K562 (cell line): ENCODE measurements around the gene SRSF5. TPM values are rescaled to one million over a fixed set of nuclear protein-coding genes. Genes with fewer than 3 reads are reported as not detected.
A peak's percentile ranks its signal among the peaks of the same experiment; 100 is the strongest.

Experiments
- AFF1 ChIP-seq, 2 experiments: fragments of 450-650 bp; IDR thresholded peaks; 2 replicates each; pipeline ENCODE4 v1.6.1; 2018; ENCODE audit warnings: mild to moderate bottlenecking in 2 of 2, low read depth in 1 of 2; ENCODE audit not compliant: partially characterized antibody in 2 of 2
- CXXC5 ChIP-seq: fragments of 250-450 bp; sonication (Bioruptor Pico); IDR thresholded peaks from 2 replicates; pipeline ENCODE4 v1.8.0; 2022; ENCODE audit warnings: inconsistent platforms, mild to moderate bottlenecking, moderate library complexity
- E2F6 ChIP-seq, 2 experiments: IDR thresholded peaks; 2 replicates each; pipeline ENCODE4 v1.6.1; 2011; ENCODE audit warnings: borderline replicate concordance in 1 of 2, control low read depth in 1 of 2, low read depth in 1 of 2, low read length in 1 of 2, mild to moderate bottlenecking in 1 of 2, mixed read lengths in 1 of 2, moderate library complexity in 1 of 2; ENCODE audit not compliant: insufficient read depth in 1 of 2, insufficient read length in 1 of 2, poor library complexity in 1 of 2, severe bottlenecking in 1 of 2; ENCODE audit errors: extremely low read depth in 1 of 2
- ETV6 ChIP-seq, 3 experiments: fragments of 150-350 bp in 1 of 3; sonication (generic) in 1 of 3; formaldehyde crosslinking in 1 of 3; IDR thresholded peaks; 2 replicates each; pipeline versions ENCODE4 v1.6.1 to v1.8.0; 2014 to 2022; ENCODE audit warnings: borderline replicate concordance in 2 of 3, low read depth in 2 of 3, antibody characterized with exemption in 1 of 3, low read length in 1 of 3, mild to moderate bottlenecking in 1 of 3, missing genetic modification reagents in 1 of 3
- GABPA ChIP-seq: fragments of 200-800 bp; sonication (Bioruptor generic); conservative IDR thresholded peaks from 2 replicates; pipeline ENCODE4 v1.6.1; 2016; ENCODE audit warnings: low read depth, missing genetic modification characterization, missing compliant biosample characterization
- MYC ChIP-seq, 2 experiments: fragments of 250-450 bp in 1 of 2; sonication (Bioruptor Pico) in 1 of 2; IDR thresholded peaks; 2 replicates each; pipeline versions ENCODE4 v1.5.1 to v1.6.1; 2012 to 2021; ENCODE audit warnings: low read depth in 2 of 2, borderline replicate concordance in 1 of 2, improper control_type of control experiment in 1 of 2, low read length in 1 of 2, mild to moderate bottlenecking in 1 of 2, moderate library complexity in 1 of 2
- NFRKB ChIP-seq: fragments of 450-650 bp; IDR thresholded peaks from 2 replicates; pipeline ENCODE4 v1.6.1; 2016; ENCODE audit warnings: low read depth
- NR2C2 ChIP-seq, 2 experiments: fragments of 200-800 bp in 1 of 2; sonication (Bioruptor generic) in 1 of 2; sonication (generic) in 1 of 2; formaldehyde crosslinking in 1 of 2; IDR thresholded peaks; 2 replicates each; pipeline versions ENCODE4 v1.6.1 to v1.8.0; 2016 to 2022; ENCODE audit warnings: mild to moderate bottlenecking in 1 of 2, missing compliant biosample characterization in 1 of 2, missing genetic modification characterization in 1 of 2, missing genetic modification reagents in 1 of 2
- POLR2AphosphoS2 ChIP-seq: IDR thresholded peaks from 2 replicates; pipeline ENCODE4 v1.6.1; 2012; ENCODE audit warnings: low read length, improper control_type of control experiment
- POLR2B ChIP-seq: fragments of 450-650 bp; IDR thresholded peaks from 2 replicates; pipeline ENCODE4 v1.6.1; 2018; ENCODE audit warnings: low read depth; ENCODE audit not compliant: partially characterized antibody
- SIN3A ChIP-seq, 2 experiments: fragments of 150-350 bp in 1 of 2; IDR thresholded peaks; 2 replicates each; pipeline ENCODE4 v1.6.1; 2011 to 2016; ENCODE audit warnings: borderline replicate concordance in 2 of 2, low read depth in 2 of 2, low read length in 2 of 2, mild to moderate bottlenecking in 2 of 2, moderate library complexity in 2 of 2; ENCODE audit not compliant: control insufficient read depth in 1 of 2
- ZC3H4 ChIP-seq: sonication (generic); formaldehyde crosslinking; IDR thresholded peaks from 2 replicates; pipeline ENCODE4 v1.9.0; 2021; ENCODE audit warnings: missing genetic modification reagents, borderline replicate concordance
- ZNF280A ChIP-seq: fragments of 450-650 bp; IDR thresholded peaks from 2 replicates; pipeline ENCODE4 v1.6.1; 2018; ENCODE audit warnings: mild to moderate bottlenecking, low read depth; ENCODE audit not compliant: partially characterized antibody
- ZNF431 ChIP-seq: sonication (generic); formaldehyde crosslinking; IDR thresholded peaks from 2 replicates; pipeline ENCODE4 v1.8.0; 2022; ENCODE audit warnings: mild to moderate bottlenecking, missing genetic modification reagents
- ZNF717 ChIP-seq: fragments of 250-450 bp; sonication (Bioruptor Pico); IDR thresholded peaks from 2 replicates; pipeline ENCODE4 v1.5.0; 2021
- polyA plus RNA-seq, 8 experiments: library from polyadenylated mRNA; depleted of rRNA in 4 of 8; stranded (reverse) in 5 of 8; unstranded in 3 of 8; fragments of >200 nt; fragmentation: Nextera tagmentation in 2 of 8; fragmentation: Illumina TruSeq in 1 of 8; extraction: Ambion mirVana in 2 of 8; extraction: Trizol in 1 of 8; gene quantifications; 2 replicates each; pipeline versions ENCODE4 v1.2.1 to v1.2.3, GENCODE V29; 2011 to 2014; ENCODE audit warnings: inconsistent platforms in 1 of 8, missing spikeins in 1 of 8
- total RNA-seq, 7 experiments: library from RNA; depleted of rRNA in 6 of 7; stranded (reverse); fragments of >200 nt in 6 of 7; fragmentation: Illumina TruSeq in 2 of 7; extraction: Trizol in 2 of 7; gene quantifications; 2 replicates each; pipeline versions ENCODE4 v1.2.1 to v1.2.3, GENCODE V29; 2011 to 2021; ENCODE audit warnings: low replicate concordance in 1 of 7

Gene SRSF5
- total and polyA plus RNA-seq, 9 of the 15 experiments (the other 6 are each of a cell fraction or from before 2014, with no cell fraction given) = 108 to 460 (median 212) TPM

- peak in 1 of 2 experiments; percentile 45 for TF ChIP-seq AFF1 (IDR thresholded peaks at IDR 0.05; ENCODE audit: low read depth in 1 of 2, partially characterized antibody in 2 of 2)
- TF ChIP-seq NR2C2 (CRISPR knock-in tag; IDR thresholded peaks at IDR 0.05) = no peak
- TF ChIP-seq NR2C2 (tag; IDR thresholded peaks at IDR 0.05) = no peak; the same call in 1 of the 2 replicates
- peak; percentile 79 for TF ChIP-seq ZC3H4 (CRISPR knock-in tag)
- peak; percentile 45; the same call in 1 of the 2 replicates for TF ChIP-seq MYC (IDR thresholded peaks at IDR 0.05; ENCODE audit: low read depth, low read length)
- no peak for TF ChIP-seq MYC (CRISPR knock-in tag; IDR thresholded peaks at IDR 0.05; ENCODE audit: borderline replicate concordance, low read depth)
- TF ChIP-seq GABPA (tag) = no peak
- no peak for TF ChIP-seq ZNF431 (CRISPR knock-in tag)
- TF ChIP-seq SIN3A (IDR thresholded peaks at IDR 0.05; ENCODE audit: borderline replicate concordance in 2 of 2, control insufficient read depth in 1 of 2, low read depth in 2 of 2, low read length in 2 of 2) = peak in 1 of 2 experiments; percentile 54; a peak in 1 of 4 replicates
- TF ChIP-seq POLR2AphosphoS2 = peak; percentile 66; the same call in 1 of the 2 replicates
- peak in 1 of 2 experiments; percentile 41 for TF ChIP-seq E2F6 (IDR thresholded peaks at IDR 0.05; ENCODE audit: borderline replicate concordance in 1 of 2, extremely low read depth in 1 of 2, insufficient read depth in 1 of 2, insufficient read length in 1 of 2, low read depth in 1 of 2, low read length in 1 of 2, poor library complexity in 1 of 2, severe bottlenecking in 1 of 2)
- no peak for TF ChIP-seq ZNF717 (CRISPR knock-in tag)
- TF ChIP-seq NFRKB = peak; percentile 95; the same call in 1 of the 2 replicates
- no peak for TF ChIP-seq ETV6 (IDR thresholded peaks at IDR 0.05; ENCODE audit: borderline replicate concordance in 1 of 2, low read depth in 2 of 2, low read length in 1 of 2)
- TF ChIP-seq ETV6 (CRISPR knock-in tag; IDR thresholded peaks at IDR 0.05; ENCODE audit: borderline replicate concordance) = 0 out of 2 replicates have a peak, but pooled peaks have one; percentile 50
- peak; percentile 33 for TF ChIP-seq POLR2B
- TF ChIP-seq CXXC5 (CRISPR knock-in tag) = peak; percentile 57
- no peak for TF ChIP-seq ZNF280A
Measured at GRCh38 chr14:69767369-69767999, 542 bp downstream of the SRSF5 start (continued).
